K562 (cell line): ENCODE data around the gene PGGHG. TPM values are rescaled to one million over a fixed set of nuclear protein-coding genes. Genes with fewer than 3 reads are reported as not detected.
A peak's percentile ranks its signal among the peaks of the same experiment; 100 is the strongest.

Experiments used
- ATAC-seq: fragments of 200-7000 bp; cut with Tn5 transposase; 3 replicates; pipeline ENCODE4 v1.9.1; 2020; ENCODE audit warnings: moderate library complexity
- BruUV-seq: library from RNA; stranded (reverse); fragments of 400-500 nt; replicated peaks from 2 replicates; lab custom pipeline; 2021; lab: Mats Ljungman, UMichigan
- CTCF ChIA-PET: fragments of 300-600 bp; formaldehyde crosslinking; extraction: SDS; loops from one replicate; lab custom pipeline; 2021; ENCODE audit warnings: low intra/inter-chr PET ratio; lab: Yijun Ruan, JAX
- POLR2A ChIA-PET: fragments of 300-600, 350-650 bp; sonication (Branson Sonifier 250); formaldehyde crosslinking; extraction: SDS; loops from one replicate; lab custom pipeline; 2021; ENCODE audit warnings: antibody characterized with exemption, inconsistent platforms; lab: Yijun Ruan, JAX
- DNase-seq, 4 experiments: peaks; one replicate each; pipeline versions ENCODE4 v3.0.0 to v3.0.0-alpha.2; 2011 to 2018; ENCODE audit warnings: low spot score in 3 of 4, mixed read lengths in 3 of 4; ENCODE audit errors: extremely low read depth in 1 of 4
- FAIRE-seq: peaks from 2 replicates; lab custom pipeline; 2011; peaks lifted over from hg19 to GRCh38; lab: Jason Lieb, UNC
- H2AFZ ChIP-seq: 2 replicates; pipeline ENCODE4 v1.6.0; 2011; ENCODE audit warnings: low read depth, low read length, control low read depth, inconsistent platforms
- H3K27ac ChIP-seq: fragments of 200-600 bp; 3 replicates; pipeline ENCODE4 v1.8.0; 2011; ENCODE audit warnings: low read depth, mild to moderate bottlenecking, control low read depth, inconsistent platforms, low read length, moderate library complexity, mixed read lengths; ENCODE audit errors: extremely low read depth
- H3K27me3 ChIP-seq, 2 experiments: fragments of 300-600 bp in 1 of 2; 2 replicates in 1 of 2; 3 replicates in 1 of 2; pipeline versions ENCODE4 v1.6.0 to v1.8.0; 2011; ENCODE audit warnings: inconsistent platforms in 2 of 2, low read length in 2 of 2, mild to moderate bottlenecking in 1 of 2, mixed read lengths in 1 of 2, moderate library complexity in 1 of 2; ENCODE audit not compliant: control insufficient read depth in 2 of 2, insufficient read depth in 2 of 2
- H3K36me3 ChIP-seq: fragments of 300-600 bp; 3 replicates; pipeline ENCODE4 v1.8.0; 2011; ENCODE audit warnings: mild to moderate bottlenecking, low read length, inconsistent platforms; ENCODE audit not compliant: control insufficient read depth, insufficient read depth
- H3K4me1 ChIP-seq, 2 experiments: fragments of 200-600 bp in 1 of 2; replicated peaks in 1 of 2; 2 replicates in 1 of 2; 3 replicates in 1 of 2; pipeline versions ENCODE4 v1.5.1 to v1.8.0; 2011; ENCODE audit warnings: inconsistent platforms in 2 of 2, low read length in 2 of 2, mild to moderate bottlenecking in 1 of 2, mixed read lengths in 1 of 2, moderate library complexity in 1 of 2; ENCODE audit not compliant: control insufficient read depth in 2 of 2, insufficient read depth in 2 of 2
- H3K4me2 ChIP-seq: 2 replicates; pipeline ENCODE4 v1.6.1; 2011; ENCODE audit warnings: low read length, control low read depth, inconsistent platforms, mixed read lengths; ENCODE audit not compliant: insufficient read depth
- H3K4me3 ChIP-seq: fragments of 200-600 bp; sonication (generic), shearing (Covaris generic); 2 replicates; pipeline ENCODE4 v1.5.1; 2016; ENCODE audit warnings: control low read depth, inconsistent platforms
- H3K79me2 ChIP-seq: fragments of 200-600 bp; 3 replicates; pipeline ENCODE4 v1.8.0; 2011; ENCODE audit warnings: low read length, inconsistent platforms; ENCODE audit not compliant: control insufficient read depth, insufficient read depth
- H3K9ac ChIP-seq, 2 experiments: 2 replicates each; pipeline versions ENCODE4 v1.6.0 to v1.6.1; 2011; ENCODE audit warnings: low read depth in 2 of 2, low read length in 2 of 2, control low read depth in 1 of 2, inconsistent platforms in 1 of 2, mild to moderate bottlenecking in 1 of 2, mixed read lengths in 1 of 2; ENCODE audit not compliant: insufficient read depth in 1 of 2
- H3K9me1 ChIP-seq: one replicate; pipeline ENCODE4 v1.6.0; 2011; ENCODE audit warnings: inconsistent platforms, mild to moderate bottlenecking, low read length, moderate library complexity; ENCODE audit not compliant: control insufficient read depth, insufficient read depth
- H3K9me3 ChIP-seq: replicated peaks from 2 replicates; pipeline ENCODE4 v1.5.1; 2011; ENCODE audit warnings: low read depth, low read length, inconsistent platforms; ENCODE audit not compliant: control insufficient read depth, insufficient read depth
- H4K20me1 ChIP-seq: replicated peaks from 2 replicates; pipeline ENCODE4 v1.6.1; 2011; ENCODE audit warnings: low read length, inconsistent platforms, mixed read lengths; ENCODE audit not compliant: control insufficient read depth, insufficient read depth
- FOXP1 ChIP-seq: sonication (generic); formaldehyde crosslinking; IDR thresholded peaks from 2 replicates; pipeline ENCODE4 v1.8.0; 2022; ENCODE audit warnings: mild to moderate bottlenecking, missing genetic modification reagents
- GTF3C2 ChIP-seq: IDR thresholded peaks from 3 replicates; pipeline ENCODE4 v1.6.1; 2011; ENCODE audit warnings: borderline replicate concordance, mild to moderate bottlenecking, moderate library complexity; ENCODE audit not compliant: insufficient read length; ENCODE audit errors: extremely low read depth
- NEUROD1 ChIP-seq: fragments of 150-350 bp; IDR thresholded peaks from 2 replicates; pipeline ENCODE4 v1.6.1; 2014; ENCODE audit warnings: borderline replicate concordance, low read length, low read depth; ENCODE audit not compliant: partially characterized antibody
- PHTF2 ChIP-seq: fragments of 250-450 bp; sonication (Bioruptor Pico); IDR thresholded peaks from 2 replicates; pipeline ENCODE4 v1.5.0; 2021; ENCODE audit warnings: mild to moderate bottlenecking
- POLR2H ChIP-seq: IDR thresholded peaks from 2 replicates; pipeline ENCODE4 v1.6.1; 2016; ENCODE audit warnings: missing genetic modification characterization, low read depth, mild to moderate bottlenecking, control low read depth, missing compliant biosample characterization, moderate library complexity
- SOX6 ChIP-seq: fragments of 450-650 bp; IDR thresholded peaks from 2 replicates; pipeline ENCODE4 v1.6.1; 2014; ENCODE audit warnings: mild to moderate bottlenecking
- ZNF146 ChIP-seq: IDR thresholded peaks from one replicate; pipeline ENCODE4 v1.6.1; 2018; ENCODE audit warnings: missing compliant biosample characterization; ENCODE audit not compliant: unreplicated experiment
- ZNF431 ChIP-seq: sonication (generic); formaldehyde crosslinking; IDR thresholded peaks from 2 replicates; pipeline ENCODE4 v1.8.0; 2022; ENCODE audit warnings: mild to moderate bottlenecking, missing genetic modification reagents
- WGBS: fragments of 100-300 bp; shearing (Covaris generic); methylation state at CpG from one replicate; pipeline ENCODE4 v1.1.6; 2016; ENCODE audit warnings: low coverage, mixed read lengths; ENCODE audit not compliant: insufficient coverage; ENCODE audit errors: missing lambda C conversion rate; 5-methylcytosine and 5-hydroxymethylcytosine counted together
- in situ Hi-C: fragments of 300-500 bp; cut with MboI; formaldehyde crosslinking; loops from 4 replicates; pipeline ENCODE4 v1.15.0; 2018; ENCODE audit warnings: inconsistent platforms, mixed read lengths
- intact Hi-C: fragments of 100-400 bp; cut with micrococcal nuclease; formaldehyde crosslinking; loops from 2 replicates; pipeline ENCODE4 v1.14.2; 2022
- polyA plus RNA-seq, 8 experiments: library from polyadenylated mRNA; depleted of rRNA in 4 of 8; stranded (reverse) in 5 of 8; unstranded in 3 of 8; fragments of >200 nt; fragmentation: Nextera tagmentation in 2 of 8; fragmentation: Illumina TruSeq in 1 of 8; extraction: Ambion mirVana in 2 of 8; extraction: Trizol in 1 of 8; gene quantifications; 2 replicates each; pipeline versions ENCODE4 v1.2.1 to v1.2.3, GENCODE V29; 2011 to 2014; ENCODE audit warnings: inconsistent platforms in 1 of 8, missing spikeins in 1 of 8
- total RNA-seq, 7 experiments: library from RNA; depleted of rRNA in 6 of 7; stranded (reverse); fragments of >200 nt in 6 of 7; fragmentation: Illumina TruSeq in 2 of 7; extraction: Trizol in 2 of 7; gene quantifications; 2 replicates each; pipeline versions ENCODE4 v1.2.1 to v1.2.3, GENCODE V29; 2011 to 2021; ENCODE audit warnings: low replicate concordance in 1 of 7
- TF ChIP-seq, protein P1 (sequence below): sonication (generic); formaldehyde crosslinking; IDR thresholded peaks from 2 replicates; pipeline ENCODE4 v1.8.0; 2023; ENCODE audit warnings: missing genetic modification reagents, mild to moderate bottlenecking, borderline replicate concordance
- TF ChIP-seq, protein P2 (sequence below): sonication (generic); formaldehyde crosslinking; IDR thresholded peaks from 2 replicates; pipeline ENCODE4 v1.8.0; 2023; ENCODE audit warnings: mild to moderate bottlenecking, missing genetic modification reagents

The PGGHG gene
- total and polyA plus RNA-seq, 9 of the 15 experiments (the other 6 are each of a cell fraction or from before 2014, with no cell fraction given), result 0.38 to 85.1 (median 18.1) TPM

DNA sequence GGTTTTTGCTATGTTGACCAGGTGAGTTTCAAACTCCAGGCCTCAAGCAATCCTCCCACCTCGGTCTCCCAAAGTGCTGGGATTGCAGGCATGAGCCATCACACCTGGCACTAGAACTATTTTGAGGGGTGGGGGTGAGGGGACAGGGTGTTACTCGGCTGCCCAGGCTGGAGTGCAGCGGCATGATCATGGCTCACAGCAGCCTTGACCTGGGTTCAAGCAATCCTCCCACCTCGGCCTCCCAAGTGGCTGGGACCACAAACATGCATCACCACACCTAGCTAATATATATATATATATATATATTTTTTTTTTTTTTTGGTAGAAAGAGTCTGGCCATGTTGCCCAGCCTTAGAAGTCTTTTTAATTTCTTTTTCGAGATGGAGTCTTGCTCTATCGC lies 48.8 kb downstream of the PGGHG start:
- no TSS peak for BruUV-seq
- DNase-seq (no peak), ATAC-seq (no peak), FAIRE-seq (no peak)
- no peak overlapping the region for H3K4me2 ChIP-seq
- H3K9ac ChIP-seq, result peak overlapping the region in 1 of 2 experiments; percentile 39; a peak in 1 of 4 replicates
- WGBS, result 67% methylated on average over 6 of the region's 6 CpGs
- in situ Hi-C loops (no loop called here), intact Hi-C loops (no loop called here)
- ChIA-PET POLR2A (interaction anchor here (0.6 kb wide), 1 partner anchor 132 kb away, joined by 5 read pairs; no protein-coding TSS in a partner anchor), CTCF (no interaction called here)
- H3K4me3 ChIP-seq, result no peak overlapping the region
- no peaks in the 10 kb centered on the region for H3K27me3 ChIP-seq
- no peaks in the 10 kb centered on the region for H3K9me1 ChIP-seq
- H4K20me1 ChIP-seq, result no peaks in the 10 kb centered on the region
- H3K4me1 ChIP-seq, result peaks cover 24 to 41% of the 10 kb centered on the region in 2 experiments
- no peaks in the 10 kb centered on the region for H3K79me2 ChIP-seq
- peak overlapping the region; percentile 26; the same call in 1 of the 2 replicates for H2AFZ ChIP-seq
- no peak overlapping the region for H3K27ac ChIP-seq
- peaks cover 5% of the 10 kb centered on the region; the same call in 1 of the 2 replicates for H3K9me3 ChIP-seq
- H3K36me3 ChIP-seq, result no peaks in the 10 kb centered on the region
- TF ChIP-seq, protein P1, sequence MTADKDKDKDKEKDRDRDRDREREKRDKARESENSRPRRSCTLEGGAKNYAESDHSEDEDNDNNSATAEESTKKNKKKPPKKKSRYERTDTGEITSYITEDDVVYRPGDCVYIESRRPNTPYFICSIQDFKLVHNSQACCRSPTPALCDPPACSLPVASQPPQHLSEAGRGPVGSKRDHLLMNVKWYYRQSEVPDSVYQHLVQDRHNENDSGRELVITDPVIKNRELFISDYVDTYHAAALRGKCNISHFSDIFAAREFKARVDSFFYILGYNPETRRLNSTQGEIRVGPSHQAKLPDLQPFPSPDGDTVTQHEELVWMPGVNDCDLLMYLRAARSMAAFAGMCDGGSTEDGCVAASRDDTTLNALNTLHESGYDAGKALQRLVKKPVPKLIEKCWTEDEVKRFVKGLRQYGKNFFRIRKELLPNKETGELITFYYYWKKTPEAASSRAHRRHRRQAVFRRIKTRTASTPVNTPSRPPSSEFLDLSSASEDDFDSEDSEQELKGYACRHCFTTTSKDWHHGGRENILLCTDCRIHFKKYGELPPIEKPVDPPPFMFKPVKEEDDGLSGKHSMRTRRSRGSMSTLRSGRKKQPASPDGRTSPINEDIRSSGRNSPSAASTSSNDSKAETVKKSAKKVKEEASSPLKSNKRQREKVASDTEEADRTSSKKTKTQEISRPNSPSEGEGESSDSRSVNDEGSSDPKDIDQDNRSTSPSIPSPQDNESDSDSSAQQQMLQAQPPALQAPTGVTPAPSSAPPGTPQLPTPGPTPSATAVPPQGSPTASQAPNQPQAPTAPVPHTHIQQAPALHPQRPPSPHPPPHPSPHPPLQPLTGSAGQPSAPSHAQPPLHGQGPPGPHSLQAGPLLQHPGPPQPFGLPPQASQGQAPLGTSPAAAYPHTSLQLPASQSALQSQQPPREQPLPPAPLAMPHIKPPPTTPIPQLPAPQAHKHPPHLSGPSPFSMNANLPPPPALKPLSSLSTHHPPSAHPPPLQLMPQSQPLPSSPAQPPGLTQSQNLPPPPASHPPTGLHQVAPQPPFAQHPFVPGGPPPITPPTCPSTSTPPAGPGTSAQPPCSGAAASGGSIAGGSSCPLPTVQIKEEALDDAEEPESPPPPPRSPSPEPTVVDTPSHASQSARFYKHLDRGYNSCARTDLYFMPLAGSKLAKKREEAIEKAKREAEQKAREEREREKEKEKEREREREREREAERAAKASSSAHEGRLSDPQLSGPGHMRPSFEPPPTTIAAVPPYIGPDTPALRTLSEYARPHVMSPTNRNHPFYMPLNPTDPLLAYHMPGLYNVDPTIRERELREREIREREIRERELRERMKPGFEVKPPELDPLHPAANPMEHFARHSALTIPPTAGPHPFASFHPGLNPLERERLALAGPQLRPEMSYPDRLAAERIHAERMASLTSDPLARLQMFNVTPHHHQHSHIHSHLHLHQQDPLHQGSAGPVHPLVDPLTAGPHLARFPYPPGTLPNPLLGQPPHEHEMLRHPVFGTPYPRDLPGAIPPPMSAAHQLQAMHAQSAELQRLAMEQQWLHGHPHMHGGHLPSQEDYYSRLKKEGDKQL, result no peak
- no peak for TF ChIP-seq ZNF431 (CRISPR knock-in tag)
- TF ChIP-seq, protein P2, sequence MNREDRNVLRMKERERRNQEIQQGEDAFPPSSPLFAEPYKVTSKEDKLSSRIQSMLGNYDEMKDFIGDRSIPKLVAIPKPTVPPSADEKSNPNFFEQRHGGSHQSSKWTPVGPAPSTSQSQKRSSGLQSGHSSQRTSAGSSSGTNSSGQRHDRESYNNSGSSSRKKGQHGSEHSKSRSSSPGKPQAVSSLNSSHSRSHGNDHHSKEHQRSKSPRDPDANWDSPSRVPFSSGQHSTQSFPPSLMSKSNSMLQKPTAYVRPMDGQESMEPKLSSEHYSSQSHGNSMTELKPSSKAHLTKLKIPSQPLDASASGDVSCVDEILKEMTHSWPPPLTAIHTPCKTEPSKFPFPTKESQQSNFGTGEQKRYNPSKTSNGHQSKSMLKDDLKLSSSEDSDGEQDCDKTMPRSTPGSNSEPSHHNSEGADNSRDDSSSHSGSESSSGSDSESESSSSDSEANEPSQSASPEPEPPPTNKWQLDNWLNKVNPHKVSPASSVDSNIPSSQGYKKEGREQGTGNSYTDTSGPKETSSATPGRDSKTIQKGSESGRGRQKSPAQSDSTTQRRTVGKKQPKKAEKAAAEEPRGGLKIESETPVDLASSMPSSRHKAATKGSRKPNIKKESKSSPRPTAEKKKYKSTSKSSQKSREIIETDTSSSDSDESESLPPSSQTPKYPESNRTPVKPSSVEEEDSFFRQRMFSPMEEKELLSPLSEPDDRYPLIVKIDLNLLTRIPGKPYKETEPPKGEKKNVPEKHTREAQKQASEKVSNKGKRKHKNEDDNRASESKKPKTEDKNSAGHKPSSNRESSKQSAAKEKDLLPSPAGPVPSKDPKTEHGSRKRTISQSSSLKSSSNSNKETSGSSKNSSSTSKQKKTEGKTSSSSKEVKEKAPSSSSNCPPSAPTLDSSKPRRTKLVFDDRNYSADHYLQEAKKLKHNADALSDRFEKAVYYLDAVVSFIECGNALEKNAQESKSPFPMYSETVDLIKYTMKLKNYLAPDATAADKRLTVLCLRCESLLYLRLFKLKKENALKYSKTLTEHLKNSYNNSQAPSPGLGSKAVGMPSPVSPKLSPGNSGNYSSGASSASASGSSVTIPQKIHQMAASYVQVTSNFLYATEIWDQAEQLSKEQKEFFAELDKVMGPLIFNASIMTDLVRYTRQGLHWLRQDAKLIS (CRISPR knock-in tag), result no peak
- TF ChIP-seq SOX6, result no peak
- no peak for TF ChIP-seq POLR2H (tag)
- TF ChIP-seq PHTF2, result no peak
- no peak for TF ChIP-seq FOXP1 (CRISPR knock-in tag)
- TF ChIP-seq GTF3C2, result no peak
- no peak for TF ChIP-seq ZNF146 (CRISPR knock-in tag)
- TF ChIP-seq NEUROD1, result no peak
